Fibroblast of the aortic adventitia (primary cell): ENCODE data around the gene ATP2B3. TPM values are rescaled to one million over a fixed set of nuclear protein-coding genes. Genes with fewer than 3 reads are reported as not detected.
A peak's percentile ranks its signal among the peaks of the same experiment; 100 is the strongest.
"Not testable (repeated sequence)": the region's sequence is repeated elsewhere in the genome, so short reads cannot be mapped to it uniquely, and the experiment has no call there.

ENCODE experiments used
- DNase-seq: peaks from one replicate; pipeline ENCODE4 v3.0.0-alpha.2; 2010; ENCODE audit warnings: low read depth
- H3K4me3 ChIP-seq: 2 replicates; pipeline ENCODE4 v1.5.1; 2011; ENCODE audit warnings: low read depth, mild to moderate bottlenecking, control low read depth, low read length, moderate library complexity
- CTCF ChIP-seq: IDR thresholded peaks from 2 replicates; pipeline ENCODE4 v1.5.1; 2011; ENCODE audit warnings: mild to moderate bottlenecking, low read length, control low read depth, inconsistent platforms; ENCODE audit not compliant: insufficient read depth
- total RNA-seq: library from RNA; depleted of rRNA; stranded (reverse); fragments of >200 nt; gene quantifications from 2 replicates; pipeline ENCODE4 v1.2.3, GENCODE V29; 2012; ENCODE audit warnings: low replicate concordance

ATP2B3 gene
- total RNA-seq, 1 donor = not detected

GRCh38 chrX:153602601-153603000 lies 85.2 kb downstream of the ATP2B3 start:
- no peak for TF ChIP-seq CTCF

GRCh38 chrX:153603131-153603656 lies 85.8 kb downstream of the ATP2B3 start:
- H3K4me3 ChIP-seq = no peak overlapping the region
- TF ChIP-seq CTCF = no peak
- no peak for DNase-seq

More at GRCh38 chrX:153602601-153603000, 85.2 kb downstream of the ATP2B3 start:
- no peak for DNase-seq
- no peak overlapping the region for H3K4me3 ChIP-seq

GRCh38 chrX:153604666-153605380 lies 87.4 kb downstream of the ATP2B3 start:
- DNase-seq = not testable (repeated sequence)

GRCh38 chrX:153606503-153606902 lies 89.1 kb downstream of the ATP2B3 start:
- DNase-seq = no peak
- H3K4me3 ChIP-seq = no peak overlapping the region
- no peak for TF ChIP-seq CTCF

More at GRCh38 chrX:153604666-153605380, 87.4 kb downstream of the ATP2B3 start:
- H3K4me3 ChIP-seq = not testable (repeated sequence)

GRCh38 chrX:153608376-153608775 lies 90.9 kb downstream of the ATP2B3 start:
- no peak for TF ChIP-seq CTCF
- H3K4me3 ChIP-seq = no peak overlapping the region
- DNase-seq = no peak

- peak; percentile 51 for DNase-seq
- H3K4me3 ChIP-seq = no peak overlapping the region
- TF ChIP-seq CTCF = no peak
Measured at GRCh38 chrX:153608806-153609205, 91.4 kb downstream of the ATP2B3 start.

- peak; percentile 63 for DNase-seq
- peak overlapping the region; percentile 28 for H3K4me3 ChIP-seq
- peak; percentile 77 for TF ChIP-seq CTCF
Measured at GRCh38 chrX:153609917-153610835, 92.7 kb downstream of the ATP2B3 start.
